HG02938 (cell line): ENCODE measurements around the gene KLHL40.

ENCODE experiments used
- ATAC-seq: cut with Tn5 transposase; IDR thresholded peaks from one replicate; pipeline ENCODE4 v1.9.1; 2021; ENCODE audit warnings: mild to moderate bottlenecking, moderate library complexity; ENCODE audit not compliant: unreplicated experiment

KLHL40 gene

GRCh38 chr3:42668413-42668760 is 16.9 kb upstream of the KLHL40 start:
- ATAC-seq: no peak

GRCh38 chr3:42668793-42669217 is 16.5 kb upstream of the KLHL40 start:
- no peak for ATAC-seq

- ATAC-seq: no peak
These were observed 15.2 kb upstream of the KLHL40 start for GRCh38 chr3:42670051-42670576.

GRCh38 chr3:42670670-42671069 is 14.7 kb upstream of the KLHL40 start:
- no peak for ATAC-seq

- ATAC-seq: no peak
These were observed 12.8 kb upstream of the KLHL40 start for GRCh38 chr3:42672515-42672914.

- no peak for ATAC-seq
These were observed 12.3 kb upstream of the KLHL40 start for GRCh38 chr3:42673082-42673481.

GRCh38 chr3:42674146-42674545 is 11.2 kb upstream of the KLHL40 start:
- no peak for ATAC-seq

- ATAC-seq: no peak
These were observed 9.4 kb upstream of the KLHL40 start for GRCh38 chr3:42675909-42676308.

- ATAC-seq: no peak
These were observed 6.9 kb upstream of the KLHL40 start for GRCh38 chr3:42678447-42678846.

GRCh38 chr3:42680271-42680670 is 5.1 kb upstream of the KLHL40 start:
- ATAC-seq: no peak

GRCh38 chr3:42680806-42681205 is 4.5 kb upstream of the KLHL40 start:
- ATAC-seq: no peak

GRCh38 chr3:42681361-42682038 is 3.8 kb upstream of the KLHL40 start:
- no peak for ATAC-seq

- ATAC-seq: no peak
These were observed 2.9 kb upstream of the KLHL40 start for GRCh38 chr3:42682301-42683070.

- ATAC-seq: no peak
These were observed 1.3 kb upstream of the KLHL40 start for GRCh38 chr3:42683875-42684598.

GRCh38 chr3:42684632-42685362 is 540 bp upstream of the KLHL40 start:
- no peak for ATAC-seq

- ATAC-seq: no peak
These were observed 819 bp downstream of the KLHL40 start for GRCh38 chr3:42685891-42686820.

GRCh38 chr3:42686832-42687650 is 1.7 kb downstream of the KLHL40 start:
- no peak for ATAC-seq

GRCh38 chr3:42688016-42688415 is 2.7 kb downstream of the KLHL40 start:
- ATAC-seq: no peak
